Stimulated activated CD4-positive, alpha-beta T cell treated with anti-CD3 and anti-CD28 coated beads, TNF-alpha, amount 100 ng/mL, for 1 hour (primary cell): ENCODE data around the gene GOLGA8Q.
"Not testable (repeated sequence)": the region's sequence is repeated elsewhere in the genome, so short reads cannot be mapped to it uniquely, and the experiment has no call there.

ENCODE experiments used
- DNase-seq, 3 donors: peaks; one replicate each; pipeline ENCODE4 v3.0.0-alpha.2; 2020; ENCODE audit warnings: low read depth in 3 of 3, low spot score in 1 of 3

Gene GOLGA8Q

GRCh38 chr15:30551750-30552149 lies at the start of gene GOLGA8Q:
Gene GOLGA8Q (plus strand): TSS chr15:30552050. CDS start chr15:30552078, 28 bp downstream.
- not testable (repeated sequence) for DNase-seq

- not testable (repeated sequence) for DNase-seq
Observed at GRCh38 chr15:30502904-30503781, 48.7 kb upstream of the GOLGA8Q start.

- DNase-seq, result not testable (repeated sequence)
Observed at GRCh38 chr15:30504162-30504843, 47.5 kb upstream of the GOLGA8Q start.

GRCh38 chr15:30514545-30514944 lies 37.3 kb upstream of the GOLGA8Q start:
- not testable (repeated sequence) for DNase-seq

GRCh38 chr15:30523453-30524243 lies 28.2 kb upstream of the GOLGA8Q start:
- not testable (repeated sequence) for DNase-seq

- DNase-seq, result not testable (repeated sequence)
Observed at GRCh38 chr15:30525912-30526311, 25.9 kb upstream of the GOLGA8Q start.

- DNase-seq, result not testable (repeated sequence)
Observed at GRCh38 chr15:30529049-30529448, 22.8 kb upstream of the GOLGA8Q start.

GRCh38 chr15:30566949-30567348 lies 15.1 kb downstream of the GOLGA8Q start:
- DNase-seq, result not testable (repeated sequence)

GRCh38 chr15:30573012-30573491 lies 21.2 kb downstream of the GOLGA8Q start:
- not testable (repeated sequence) for DNase-seq

- not testable (repeated sequence) for DNase-seq
Observed at GRCh38 chr15:30579394-30579970, 27.6 kb downstream of the GOLGA8Q start.

GRCh38 chr15:30580716-30581115 lies 28.9 kb downstream of the GOLGA8Q start:
- DNase-seq, result not testable (repeated sequence)

- not testable (repeated sequence) for DNase-seq
Observed at GRCh38 chr15:30598953-30599352, 47.1 kb downstream of the GOLGA8Q start.

GRCh38 chr15:30603796-30604195 lies 51.9 kb downstream of the GOLGA8Q start, which contains the start of gene GOLGA8H:
Gene GOLGA8H (plus strand): TSS chr15:30604028. CDS start chr15:30604126, 98 bp downstream.
- not testable (repeated sequence) for DNase-seq
